Thyroid gland (tissue), 4 donors: ENCODE measurements around the gene SNED1. TPM values are rescaled to one million over a fixed set of nuclear protein-coding genes. Genes with fewer than 3 reads are reported as not detected.

Source experiments
- DNase-seq, 2 donors: peaks; one replicate each; pipeline ENCODE4 v3.0.0-alpha.2; 2019
- H3K27ac ChIP-seq, 3 donors: fragments of 200-600 bp; sonication (generic); 1 replicate in 2 of 3; 2 replicates in 1 of 3; pipeline ENCODE4 v1.5.1; 2016 to 2019; ENCODE audit warnings: mild to moderate bottlenecking in 1 of 3, moderate library complexity in 1 of 3
- H3K27me3 ChIP-seq: fragments of 200-600 bp; sonication (generic); one replicate; pipeline ENCODE4 v1.5.1; 2019
- H3K36me3 ChIP-seq, 2 donors: fragments of 200-600 bp; sonication (generic); one replicate each; pipeline ENCODE4 v1.5.1; 2016 to 2019
- H3K4me1 ChIP-seq, 2 donors: fragments of 200-600 bp; sonication (generic); one replicate each; pipeline ENCODE4 v1.5.1; 2017 to 2019
- H3K4me3 ChIP-seq, 3 donors: fragments of 200-600 bp; sonication (generic); replicated peaks in 1 of 3; 1 replicate in 2 of 3; 2 replicates in 1 of 3; pipeline ENCODE4 v1.5.1; 2016; ENCODE audit warnings: mild to moderate bottlenecking in 1 of 3
- H3K9me3 ChIP-seq: fragments of 200-600 bp; sonication (generic); one replicate; pipeline ENCODE4 v1.5.1; 2017
- CTCF ChIP-seq, 6 experiments: fragments of 200-600 bp in 3 of 6; fragments of 450-650 bp in 3 of 6; sonication (generic) in 3 of 6; IDR thresholded peaks; one replicate each; pipeline ENCODE4 v1.5.1; 2016 to 2019; ENCODE audit warnings: antibody characterized with exemption in 6 of 6, mild to moderate bottlenecking in 2 of 6, inconsistent platforms in 1 of 6, moderate library complexity in 1 of 6
- POLR2A ChIP-seq, 2 donors: fragments of 450-650 bp; IDR thresholded peaks; one replicate each; pipeline ENCODE4 v1.6.1; 2017; ENCODE audit warnings: antibody characterized with exemption in 2 of 2, mild to moderate bottlenecking in 2 of 2, moderate library complexity in 1 of 2
- WGBS, 2 donors: methylation state at CpG; one replicate each; pipeline ENCODE4 v1.1.5; 2017; 5-methylcytosine and 5-hydroxymethylcytosine counted together
- intact Hi-C: fragments of 100-400 bp; cut with DNase I; formaldehyde crosslinking; loops from one replicate; pipeline ENCODE4 v1.15.1; 2023
- total RNA-seq, 4 donors: library from RNA; depleted of rRNA; stranded (reverse); fragments of >200 nt; gene quantifications; one replicate each; pipeline ENCODE4 v1.2.3, GENCODE V29; 2016

The SNED1 gene
- total RNA-seq, 4 donors from 2014 or later, result 47.7 to 122 (median 68.7) TPM

DNA sequence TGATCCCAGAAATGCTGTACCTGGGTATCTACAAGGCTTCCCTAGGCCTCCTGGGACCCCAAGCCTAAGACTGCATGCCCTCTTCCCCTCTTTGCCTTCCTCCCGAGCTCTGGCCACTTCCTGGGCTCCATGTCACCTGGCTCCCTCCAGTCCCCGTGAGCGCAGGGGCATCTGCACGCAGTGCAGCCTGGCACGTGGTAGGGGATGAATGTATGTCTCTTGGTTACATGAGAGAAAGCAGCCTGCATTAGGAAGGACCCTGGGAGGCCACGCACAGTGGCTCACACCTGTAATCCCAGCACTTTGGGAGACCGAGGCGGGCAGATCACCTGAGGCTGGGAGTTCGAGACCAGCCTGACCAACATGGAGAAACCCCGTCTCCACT lies 135.0 kb downstream of the SNED1 start:
- peaks cover 0 to 3% of the 10 kb centered on the region in 2 donors for H3K36me3 ChIP-seq
- H3K4me3 ChIP-seq, result no peak overlapping the region
- WGBS, 2 donors, result 94 to 100% methylated on average over 7 to 9 of the region's 10 CpGs
- no peak for TF ChIP-seq CTCF (IDR thresholded peaks at IDR 0.05)
- no peak for TF ChIP-seq POLR2A (IDR thresholded peaks at IDR 0.05)
- H3K27ac ChIP-seq, result no peak overlapping the region
- no peaks in the 10 kb centered on the region for H3K9me3 ChIP-seq
- DNase-seq, result no peak
- no peaks in the 10 kb centered on the region for H3K27me3 ChIP-seq
- no peaks in the 10 kb centered on the region for H3K4me1 ChIP-seq
- intact Hi-C loops, result no loop called here

GRCh38 chr2:241134711-241135110 lies 136.3 kb downstream of the SNED1 start:
- no peak for DNase-seq
- intact Hi-C loops, result no loop called here
- no peaks in the 10 kb centered on the region for H3K27me3 ChIP-seq
- peaks cover 0 to 3% of the 10 kb centered on the region in 2 donors for H3K36me3 ChIP-seq
- H3K9me3 ChIP-seq, result no peaks in the 10 kb centered on the region
- TF ChIP-seq CTCF (IDR thresholded peaks at IDR 0.05), result no peak
- TF ChIP-seq POLR2A (IDR thresholded peaks at IDR 0.05), result no peak
- H3K27ac ChIP-seq, result no peak overlapping the region
- H3K4me3 ChIP-seq, result no peak overlapping the region
- no peaks in the 10 kb centered on the region for H3K4me1 ChIP-seq
- 97 to 99% methylated on average over 4 to 7 of the region's 7 CpGs for WGBS, 2 donors

DNA sequence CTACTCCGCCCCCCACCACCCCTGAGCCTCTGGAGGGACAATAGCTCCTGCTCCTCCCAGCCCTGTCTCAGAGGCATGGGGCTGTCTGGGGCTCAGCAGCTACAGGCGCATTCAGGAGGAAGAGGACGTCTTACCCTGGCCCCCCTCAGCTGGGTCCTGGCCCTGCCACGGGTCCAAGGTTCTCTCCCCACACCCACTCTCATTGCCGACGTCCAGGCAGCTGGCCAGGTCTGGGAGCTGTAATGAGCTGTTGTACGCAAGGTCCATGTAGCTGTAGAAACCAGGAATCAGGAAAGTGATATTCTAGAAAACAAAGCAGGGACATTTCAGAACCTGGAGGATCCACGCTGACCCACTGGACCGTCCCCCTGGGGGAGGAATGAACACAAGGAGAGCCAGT lies 137.3 kb downstream of the SNED1 start:
- no peaks in the 10 kb centered on the region for H3K27me3 ChIP-seq
- H3K9me3 ChIP-seq, result no peaks in the 10 kb centered on the region
- peaks cover 0 to 3% of the 10 kb centered on the region in 2 donors for H3K36me3 ChIP-seq
- intact Hi-C loops, result no loop called here
- WGBS, 2 donors, result 81 to 84% methylated on average over 7 to 9 of the region's 9 CpGs
- no peak overlapping the region for H3K27ac ChIP-seq
- DNase-seq, result no peak
- H3K4me1 ChIP-seq, result no peaks in the 10 kb centered on the region
- no peak for TF ChIP-seq POLR2A (IDR thresholded peaks at IDR 0.05)
- TF ChIP-seq CTCF (IDR thresholded peaks at IDR 0.05), result no peak
- no peak overlapping the region for H3K4me3 ChIP-seq

- H3K27me3 ChIP-seq, result no peaks in the 10 kb centered on the region
- no peaks in the 10 kb centered on the region for H3K4me1 ChIP-seq
- no peaks in the 10 kb centered on the region for H3K9me3 ChIP-seq
- no peak for DNase-seq
- no peak overlapping the region for H3K27ac ChIP-seq
- H3K36me3 ChIP-seq, result peaks cover 0 to 3% of the 10 kb centered on the region in 2 donors
- intact Hi-C loops, result no loop called here
- 95 to 96% methylated on average over 8 of the region's 8 CpGs for WGBS, 2 donors
- TF ChIP-seq POLR2A (IDR thresholded peaks at IDR 0.05) (no peak), CTCF (IDR thresholded peaks at IDR 0.05) (no peak)
- no peak overlapping the region for H3K4me3 ChIP-seq
Observed at GRCh38 chr2:241136191-241136590, 137.8 kb downstream of the SNED1 start.

DNA sequence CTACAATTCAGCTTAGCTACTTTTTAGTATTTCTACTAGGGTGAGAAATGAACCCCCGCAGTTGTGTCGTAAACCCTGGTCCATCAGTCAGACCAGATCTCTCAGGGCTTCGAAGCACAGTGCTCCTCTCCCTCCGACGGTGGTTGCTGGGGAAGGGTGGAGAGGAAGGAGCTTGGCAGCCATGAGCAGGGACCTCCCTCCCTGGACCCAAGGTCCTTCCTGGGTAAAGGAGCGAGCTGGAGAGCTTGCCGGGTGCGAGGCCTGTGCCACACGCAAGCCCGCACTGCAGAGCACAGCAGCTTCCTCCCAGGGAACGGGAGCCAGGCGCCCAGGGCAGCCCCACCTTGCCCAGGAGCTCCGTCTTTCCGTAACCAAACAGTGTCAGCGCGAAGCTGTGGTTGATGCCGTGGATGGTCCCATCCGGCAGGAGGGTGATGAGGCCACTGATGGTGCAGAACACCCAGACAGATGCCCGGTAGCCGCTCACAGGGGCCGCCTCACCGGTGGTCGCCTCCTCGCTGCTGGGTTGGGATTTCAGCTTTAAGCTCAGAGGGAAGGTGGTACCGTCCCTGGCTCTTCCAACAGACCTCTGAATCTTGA lies 138.3 kb downstream of the SNED1 start:
- TF ChIP-seq CTCF (IDR thresholded peaks at IDR 0.05) (no peak), POLR2A (IDR thresholded peaks at IDR 0.05) (no peak)
- Histone ChIP-seq H3K4me3 (no peak overlapping the region), H3K27ac (no peak overlapping the region), H3K4me1 (no peaks in the 10 kb centered on the region), H3K9me3 (no peaks in the 10 kb centered on the region), H3K27me3 (no peaks in the 10 kb centered on the region), H3K36me3 (peaks cover 0 to 3% of the 10 kb centered on the region in 2 donors)
- no peak for DNase-seq
- intact Hi-C loops, result no loop called here
- 94 to 95% methylated on average over 19 to 22 of the region's 25 CpGs for WGBS, 2 donors
